ENCODE measurements around the gene RNASET2.

Gene RNASET2

DNA sequence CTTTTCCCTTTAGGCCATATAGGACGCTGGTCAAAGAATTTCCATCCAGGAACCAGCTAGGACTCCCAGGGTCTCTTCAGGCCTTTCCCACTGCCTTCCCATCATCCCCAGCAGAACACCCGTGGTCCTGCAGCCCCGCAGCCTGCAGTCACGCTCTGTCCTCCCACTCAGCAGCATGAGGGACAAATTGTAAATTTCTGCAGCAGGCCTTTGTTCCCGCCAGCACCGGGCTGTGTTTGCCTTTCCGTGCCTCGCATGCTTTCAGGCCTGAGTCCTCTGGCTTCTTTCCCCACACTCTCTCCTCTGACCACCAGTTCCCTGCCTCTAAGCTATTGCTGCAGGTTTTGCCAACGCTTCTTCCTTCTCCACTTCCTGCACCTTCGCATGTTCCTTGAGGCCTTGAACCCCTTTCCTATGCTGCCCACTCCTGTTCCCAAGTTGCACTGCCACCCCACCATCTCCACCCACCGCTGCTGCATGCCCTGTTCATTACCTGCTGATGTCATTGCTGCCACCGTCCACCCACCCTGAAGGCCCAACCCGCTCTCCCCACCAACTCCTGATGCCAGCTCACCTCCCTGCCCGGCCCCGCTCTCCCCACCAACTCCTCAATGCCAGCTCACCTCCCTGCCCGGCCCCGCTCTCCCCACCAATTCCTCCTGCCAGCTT, 49.8 kb downstream of the RNASET2 start:
- DNase-seq (ENCODE audit: low read depth): no peak
- TF ChIP-seq, protein P1, sequence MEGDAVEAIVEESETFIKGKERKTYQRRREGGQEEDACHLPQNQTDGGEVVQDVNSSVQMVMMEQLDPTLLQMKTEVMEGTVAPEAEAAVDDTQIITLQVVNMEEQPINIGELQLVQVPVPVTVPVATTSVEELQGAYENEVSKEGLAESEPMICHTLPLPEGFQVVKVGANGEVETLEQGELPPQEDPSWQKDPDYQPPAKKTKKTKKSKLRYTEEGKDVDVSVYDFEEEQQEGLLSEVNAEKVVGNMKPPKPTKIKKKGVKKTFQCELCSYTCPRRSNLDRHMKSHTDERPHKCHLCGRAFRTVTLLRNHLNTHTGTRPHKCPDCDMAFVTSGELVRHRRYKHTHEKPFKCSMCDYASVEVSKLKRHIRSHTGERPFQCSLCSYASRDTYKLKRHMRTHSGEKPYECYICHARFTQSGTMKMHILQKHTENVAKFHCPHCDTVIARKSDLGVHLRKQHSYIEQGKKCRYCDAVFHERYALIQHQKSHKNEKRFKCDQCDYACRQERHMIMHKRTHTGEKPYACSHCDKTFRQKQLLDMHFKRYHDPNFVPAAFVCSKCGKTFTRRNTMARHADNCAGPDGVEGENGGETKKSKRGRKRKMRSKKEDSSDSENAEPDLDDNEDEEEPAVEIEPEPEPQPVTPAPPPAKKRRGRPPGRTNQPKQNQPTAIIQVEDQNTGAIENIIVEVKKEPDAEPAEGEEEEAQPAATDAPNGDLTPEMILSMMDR (IDR thresholded peaks at IDR 0.05; ENCODE audit: insufficient read depth, low read depth, low read length, missing control alignments): no peak
- H3K4me3 ChIP-seq (ENCODE audit: low read length): no peak overlapping the region

DNA sequence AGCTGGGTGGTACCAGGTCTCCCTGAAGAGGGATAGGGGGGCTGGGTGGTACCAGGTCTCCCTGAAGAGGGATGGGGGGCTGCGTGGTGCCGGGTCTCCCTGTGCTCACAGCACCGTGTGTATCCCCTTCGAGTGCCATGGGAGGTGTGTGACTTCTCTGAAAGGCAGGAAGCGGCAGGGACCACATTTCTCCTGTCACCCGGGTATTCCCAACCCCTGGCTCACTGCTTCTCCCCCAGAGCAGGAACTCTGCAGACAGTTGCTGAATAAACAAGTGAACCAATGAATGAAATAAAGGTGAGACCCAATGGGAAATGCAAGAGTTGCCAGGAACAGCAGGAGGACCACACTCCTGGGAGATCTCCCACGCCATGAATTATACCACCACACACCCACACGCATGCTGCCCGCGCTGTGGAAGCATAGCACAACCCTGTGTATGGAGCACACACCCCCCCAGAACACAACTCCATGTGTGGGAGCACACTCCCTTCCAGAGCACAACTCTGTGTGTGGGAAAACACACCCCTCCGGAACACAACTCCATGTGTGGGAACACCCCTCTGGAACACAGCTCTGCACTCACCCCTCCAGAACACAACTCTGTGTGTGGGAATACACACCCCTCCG, 50.7 kb downstream of the RNASET2 start:
- H3K4me3 ChIP-seq (ENCODE audit: low read length): no peak overlapping the region
- DNase-seq (ENCODE audit: low read depth): no peak
- TF ChIP-seq, protein P1 (IDR thresholded peaks at IDR 0.05; ENCODE audit: insufficient read depth, low read depth, low read length, missing control alignments): no peak

DNA sequence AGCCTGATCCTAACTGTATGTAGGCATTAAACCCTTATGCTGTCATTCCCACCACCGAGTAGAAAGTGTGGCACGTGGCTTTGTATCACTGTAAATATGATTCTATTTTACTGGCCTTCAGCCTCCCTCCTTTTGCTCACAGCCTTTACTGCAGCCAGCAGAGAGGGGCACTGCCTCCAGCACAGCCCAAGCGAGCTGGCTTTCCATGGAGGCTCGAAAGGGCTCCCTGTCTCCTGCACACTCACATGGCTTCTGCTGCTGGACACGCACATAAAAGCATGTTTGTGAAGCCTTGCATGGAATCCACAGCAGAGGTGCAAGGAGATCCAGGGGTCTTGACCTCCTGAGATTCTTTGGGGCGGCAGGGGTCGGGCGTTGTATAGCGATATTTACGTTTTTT, 51.3 kb downstream of the RNASET2 start:
- H3K4me3 ChIP-seq (ENCODE audit: low read length): no peak overlapping the region
- DNase-seq (ENCODE audit: low read depth): no peak
- TF ChIP-seq, protein P1 (IDR thresholded peaks at IDR 0.05; ENCODE audit: insufficient read depth, low read depth, low read length, missing control alignments): no peak

DNA sequence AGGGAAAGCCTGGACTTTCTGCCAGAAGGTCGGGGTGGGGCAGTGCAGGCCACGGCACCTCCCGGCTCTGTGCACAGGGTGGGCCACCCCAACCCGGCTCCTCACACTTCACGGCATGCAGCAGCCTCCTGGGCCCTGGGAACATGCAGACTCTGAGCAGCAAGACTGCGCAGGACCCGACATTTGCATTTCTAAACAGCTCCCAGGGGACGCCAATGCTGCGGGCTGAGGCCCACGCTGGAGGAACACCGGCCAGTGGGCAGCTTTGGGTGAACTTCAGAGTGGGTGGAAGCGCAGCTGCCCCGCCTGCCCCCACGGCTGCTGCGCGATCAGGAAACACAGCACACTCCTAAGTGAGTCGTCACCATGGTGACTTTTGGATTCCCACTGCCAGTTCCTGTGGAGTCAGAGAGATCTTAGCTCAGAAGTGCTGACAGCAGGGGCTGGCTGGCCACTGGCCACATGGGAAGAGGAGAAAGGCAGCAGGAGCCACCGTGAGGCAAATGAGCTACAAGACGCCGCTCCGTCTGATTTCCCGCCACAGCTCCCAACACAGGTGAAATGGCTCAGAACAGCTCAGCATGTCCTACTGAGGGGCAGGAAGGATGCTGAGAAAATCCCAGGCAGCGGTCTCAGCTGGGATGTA, 52.1 kb downstream of the RNASET2 start:
- no peak overlapping the region for H3K4me3 ChIP-seq (ENCODE audit: low read length)
- TF ChIP-seq, protein P1 (IDR thresholded peaks at IDR 0.05; ENCODE audit: insufficient read depth, low read depth, low read length, missing control alignments): no peak
- DNase-seq (ENCODE audit: low read depth): no peak

DNA sequence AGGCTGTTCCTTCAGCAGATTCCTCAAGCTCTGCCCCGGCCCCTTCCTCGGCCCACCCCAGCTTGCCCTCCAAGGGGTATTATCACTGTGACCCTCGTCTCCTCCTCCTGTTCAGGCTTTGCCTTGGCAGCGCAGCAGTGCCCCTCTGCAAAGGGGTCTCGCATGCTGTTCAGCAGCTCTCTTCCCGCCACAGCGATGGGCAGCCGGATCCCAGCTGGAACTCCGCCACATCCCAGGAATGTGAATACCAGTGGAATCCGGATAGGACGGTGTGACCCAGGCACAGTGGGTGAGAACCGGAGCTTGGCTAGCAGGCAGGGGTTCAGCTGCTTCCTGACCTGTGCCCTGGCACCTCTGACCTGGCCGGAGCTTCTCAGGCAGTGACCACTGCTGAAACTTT, 52.9 kb downstream of the RNASET2 start:
- no peak for DNase-seq (ENCODE audit: low read depth)
- no peak overlapping the region for H3K4me3 ChIP-seq (ENCODE audit: low read length)
- TF ChIP-seq, protein P1 (IDR thresholded peaks at IDR 0.05; ENCODE audit: insufficient read depth, low read depth, low read length, missing control alignments): no peak

DNA sequence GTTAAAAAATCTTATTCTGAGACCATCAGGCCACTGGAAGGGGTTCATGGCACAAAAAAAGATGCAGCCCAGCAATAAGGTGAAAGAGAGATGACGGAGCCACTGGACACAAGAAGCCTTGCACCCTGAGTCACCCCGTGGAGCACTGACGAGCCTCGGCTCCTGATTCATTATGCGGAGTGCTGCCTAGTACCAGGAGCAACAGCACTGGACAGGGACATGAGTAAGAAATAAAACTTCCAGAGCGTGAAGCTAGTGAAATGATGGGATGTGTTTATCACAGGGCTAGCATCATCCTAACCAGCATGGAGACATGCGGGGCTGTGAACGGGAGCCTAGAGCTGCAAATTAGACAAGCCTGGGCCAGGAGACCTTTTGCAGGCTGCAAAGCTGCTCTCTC, 53.3 kb downstream of the RNASET2 start:
- TF ChIP-seq, protein P1 (IDR thresholded peaks at IDR 0.05; ENCODE audit: insufficient read depth, low read depth, low read length, missing control alignments): no peak
- H3K4me3 ChIP-seq (ENCODE audit: low read length): no peak overlapping the region
- no peak for DNase-seq (ENCODE audit: low read depth)

All from epithelial cell of esophagus (primary cell).